SKM-1 (cell line): Measurements from ENCODE around the gene TEN1.
A peak's percentile ranks its signal among the peaks of the same experiment; 100 is the strongest.

ENCODE experiments used
- DNase-seq: peaks from one replicate; lab custom pipeline; 2025; ENCODE audit not compliant: unreplicated experiment; lab: John Stamatoyannopoulos, UW

The TEN1 gene

GRCh38 chr17:76005263-76006149, 26.5 kb downstream of the TEN1 start:
- DNase-seq, result peak; percentile 54

DNA sequence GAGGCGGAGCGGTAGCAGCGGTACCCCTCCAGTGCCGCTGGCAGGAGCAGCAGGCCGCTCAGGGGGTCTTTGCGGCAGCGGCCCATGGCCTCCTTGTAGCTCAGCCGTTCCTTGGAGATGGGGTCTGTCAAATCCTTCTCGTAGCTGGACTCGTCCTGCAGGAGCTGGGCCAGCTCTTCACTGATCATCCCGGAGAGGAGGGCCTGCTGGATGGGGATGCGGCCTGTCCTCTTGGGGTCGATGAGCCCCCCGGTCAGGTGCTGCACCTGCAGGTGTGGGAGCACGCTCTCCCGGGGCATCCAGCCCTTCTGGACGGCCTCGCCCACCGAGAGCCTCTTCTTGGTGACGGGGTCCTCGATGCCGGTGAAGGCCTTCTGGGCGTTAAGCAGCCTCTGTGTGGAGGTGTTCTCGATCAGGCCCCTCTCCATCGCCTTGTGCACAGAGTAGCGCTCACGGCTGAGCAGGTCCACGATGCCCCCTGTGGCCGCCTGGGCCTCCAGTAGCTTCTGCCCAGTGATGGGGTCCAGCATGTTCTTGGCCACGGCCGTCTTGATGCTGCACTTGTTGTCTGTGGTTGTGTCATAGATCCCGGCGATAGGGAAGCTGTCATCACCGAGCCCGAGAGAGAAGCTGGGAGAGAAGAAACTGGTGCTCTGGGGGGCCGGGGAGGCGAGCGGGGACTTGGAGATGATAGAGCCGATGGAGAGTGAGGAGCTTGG, 28.2 kb downstream of the TEN1 start:
- no peak for DNase-seq

- DNase-seq, result no peak
These were observed 28.8 kb downstream of the TEN1 start for GRCh38 chr17:76007850-76008165.

DNA sequence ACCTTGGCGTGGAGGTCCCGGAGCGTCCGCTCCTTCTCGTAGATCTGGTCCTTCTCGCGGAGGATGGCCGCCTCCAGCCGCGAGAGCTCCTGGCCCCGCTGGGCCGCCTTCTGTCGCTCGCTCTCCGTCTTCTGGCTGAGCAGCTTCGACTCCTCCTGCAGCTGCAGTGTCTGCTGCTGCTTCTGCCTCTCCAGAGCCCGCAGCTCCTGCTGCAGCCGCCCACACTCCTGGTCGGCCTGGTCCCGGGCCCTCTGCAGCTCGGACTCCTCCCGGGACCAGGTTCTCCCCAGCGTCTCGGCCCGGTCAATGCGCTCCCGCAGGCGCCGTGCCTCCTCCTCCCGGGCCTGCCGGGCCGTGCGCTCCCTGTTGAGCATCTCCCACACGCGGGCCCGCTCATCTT, 29.2 kb downstream of the TEN1 start:
- DNase-seq, result no peak

DNA sequence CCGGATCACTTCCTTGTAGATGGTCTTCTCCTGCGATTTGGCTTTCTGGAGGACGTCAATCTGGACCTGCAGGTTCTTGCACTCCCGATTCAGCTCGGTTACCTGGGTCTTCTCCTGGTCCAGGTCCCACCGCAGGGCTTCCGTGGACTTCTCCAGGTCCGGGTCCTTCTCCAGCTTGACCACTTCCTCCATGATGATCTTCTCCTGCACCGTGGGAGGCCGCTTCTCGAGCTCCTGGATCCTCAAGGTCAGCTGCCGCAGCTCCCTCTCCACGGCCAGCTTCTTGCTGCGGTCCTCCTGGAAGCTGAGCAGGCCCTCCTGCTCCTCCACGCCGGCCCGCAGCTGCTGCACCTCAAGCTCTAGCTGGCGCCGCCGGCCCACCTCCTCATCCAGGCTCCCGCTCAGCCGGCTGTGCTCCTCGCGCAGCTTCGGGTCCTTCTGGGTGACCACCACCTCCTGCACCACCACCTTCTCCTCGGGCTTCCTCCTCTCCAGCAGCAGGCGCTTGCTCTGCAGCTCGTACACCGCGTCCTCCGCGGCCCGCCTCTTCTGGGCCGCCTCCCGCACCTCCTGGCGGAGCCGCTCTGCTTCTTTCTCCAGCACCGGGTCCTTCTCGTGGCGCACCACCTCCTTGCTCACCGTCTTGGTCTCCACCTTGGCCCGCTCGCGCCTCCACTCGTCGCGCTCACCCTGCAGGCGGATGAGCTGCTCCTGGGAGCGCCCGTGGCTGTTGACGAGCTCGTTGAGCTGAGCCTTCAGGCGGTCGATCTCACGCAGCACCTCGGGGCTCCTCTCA, 29.8 kb downstream of the TEN1 start:
- DNase-seq, result no peak

DNA sequence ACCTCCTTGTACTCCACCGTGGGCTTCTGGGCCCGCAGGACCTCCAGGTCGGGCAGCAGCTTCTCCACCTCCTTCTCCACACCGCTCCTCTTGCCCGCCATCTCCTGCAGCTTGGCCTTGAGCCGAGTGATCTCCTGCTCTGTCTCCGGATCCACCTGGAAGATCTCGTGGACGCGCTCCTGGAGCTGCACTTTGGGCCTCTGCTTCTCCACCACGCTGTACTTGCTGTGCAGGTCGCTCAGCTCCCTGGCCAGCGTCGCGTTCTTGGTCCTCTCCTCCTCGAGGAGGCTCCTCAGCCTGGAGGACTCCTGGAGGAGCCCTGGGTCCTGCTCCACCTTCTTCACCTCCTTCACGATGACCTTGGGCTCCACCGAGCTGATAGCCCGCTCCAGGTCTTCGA, 30.4 kb downstream of the TEN1 start:
- DNase-seq, result no peak

GRCh38 chr17:76009969-76010661, 31.1 kb downstream of the TEN1 start:
- DNase-seq, result no peak

- no peak for DNase-seq
These were observed 32.9 kb downstream of the TEN1 start for GRCh38 chr17:76011951-76012350.

DNA sequence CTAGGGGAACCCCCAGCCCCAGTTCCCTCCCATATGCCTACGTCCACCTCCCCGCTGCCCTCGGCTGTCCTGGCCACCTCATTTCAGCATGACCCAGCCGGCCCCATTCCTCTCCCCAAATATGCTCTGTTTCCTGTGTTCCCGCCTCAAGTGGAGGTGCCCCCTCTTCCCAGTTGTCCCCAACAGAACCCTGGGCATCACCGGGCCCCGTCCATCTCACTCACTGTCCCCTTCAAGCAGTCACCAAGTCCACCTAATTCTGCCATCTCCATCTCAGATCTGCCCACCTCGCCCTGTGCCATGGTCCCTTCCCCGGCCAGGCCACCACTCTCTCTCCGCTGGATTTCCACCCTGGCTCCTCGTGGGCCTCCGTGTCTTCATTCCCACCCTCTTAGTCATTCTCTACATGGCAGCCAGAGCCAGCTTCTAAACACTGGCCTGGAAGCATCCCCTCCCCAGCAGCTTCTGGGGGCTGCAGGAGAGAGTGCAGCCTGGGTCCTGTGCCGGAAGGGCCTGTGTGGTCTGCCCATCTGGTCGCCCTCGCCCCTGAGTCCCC, 34.4 kb downstream of the TEN1 start:
- no peak for DNase-seq

DNA sequence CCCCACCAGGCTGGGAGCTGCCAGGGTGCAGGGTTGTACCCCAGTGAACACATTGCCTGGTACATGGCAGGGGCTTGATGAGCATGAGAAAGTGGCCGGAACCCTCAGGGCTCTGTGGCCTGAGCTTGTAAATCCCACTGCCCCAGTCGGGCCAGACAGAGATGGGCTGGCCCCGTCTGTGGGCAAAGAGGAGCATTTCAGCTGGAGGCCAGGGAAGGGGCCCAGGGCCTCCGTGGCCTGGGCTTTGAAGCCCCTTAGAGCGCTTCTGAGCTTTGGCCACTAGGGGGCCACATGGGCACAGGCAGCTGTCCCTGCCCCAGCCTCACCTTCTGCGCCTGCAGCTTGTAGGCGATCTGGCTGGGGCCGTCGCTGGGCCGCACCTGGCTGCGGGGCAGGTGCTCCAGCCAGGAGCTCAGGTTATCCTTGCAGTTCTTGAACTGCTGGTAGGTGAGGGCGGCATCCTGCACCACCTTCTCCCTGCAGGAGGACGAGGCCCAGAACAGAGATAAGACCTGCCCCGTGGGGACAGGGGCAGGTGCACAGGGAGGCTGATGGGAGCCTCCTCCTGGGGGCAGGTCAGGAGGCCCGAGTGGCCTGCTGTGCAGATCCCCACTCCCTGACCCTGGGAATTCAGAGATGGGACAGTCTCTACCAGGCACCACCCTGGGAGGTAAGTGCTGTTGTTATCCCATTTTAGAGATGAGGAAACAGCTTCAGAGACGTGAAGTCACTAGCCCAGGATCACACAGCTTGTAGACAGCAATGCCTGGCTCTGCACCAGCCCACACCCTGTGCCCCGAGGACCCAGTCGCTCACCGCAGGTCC, 35.3 kb downstream of the TEN1 start:
- peak; percentile 10 for DNase-seq

GRCh38 chr17:76014925-76015261, 35.9 kb downstream of the TEN1 start:
- DNase-seq, result no peak

DNA sequence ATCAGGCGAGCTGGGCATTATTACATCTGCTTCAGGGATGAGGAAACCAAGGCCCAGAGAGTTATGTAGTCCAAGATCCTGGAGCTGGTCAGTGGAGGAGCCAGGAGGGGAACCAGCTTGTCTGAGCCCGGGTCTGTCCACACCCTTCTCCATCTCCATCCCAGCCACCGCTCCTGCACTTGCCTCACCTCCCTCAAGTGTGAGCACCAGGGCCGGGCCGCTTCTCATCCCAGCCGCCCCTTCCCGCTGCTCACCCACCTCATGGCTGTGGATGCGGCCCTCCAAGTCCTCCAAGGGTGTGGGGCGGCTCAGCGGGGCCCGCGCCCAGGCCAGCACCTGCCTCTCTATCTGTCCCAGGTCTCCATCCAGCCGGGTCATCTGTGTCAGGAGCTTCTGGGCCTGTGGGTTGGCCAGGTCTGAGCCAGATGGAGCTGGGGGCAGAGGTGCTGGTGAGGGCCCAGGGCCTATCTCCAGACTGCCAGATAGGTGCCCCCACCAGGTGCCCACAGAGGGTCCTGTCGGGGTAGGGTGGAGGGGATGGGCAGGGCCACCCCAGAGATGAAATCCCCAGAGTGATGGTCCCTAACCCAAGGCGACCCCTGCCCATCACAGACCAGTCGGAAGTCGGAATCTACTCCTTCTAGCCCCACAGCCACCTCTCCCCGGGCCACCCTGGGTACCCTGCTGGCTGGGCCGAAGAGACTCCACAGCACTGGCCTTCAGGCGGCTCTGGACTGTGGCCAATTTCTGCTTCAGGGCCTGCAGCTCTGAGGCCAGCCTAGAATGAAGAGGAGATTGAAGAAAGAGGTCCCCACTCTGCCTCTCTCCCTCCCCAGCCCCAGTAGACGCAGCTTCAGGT, 38.7 kb downstream of the TEN1 start:
- DNase-seq, result no peak

- no peak for DNase-seq
These were observed 39.3 kb downstream of the TEN1 start for GRCh38 chr17:76018340-76018680.

DNA sequence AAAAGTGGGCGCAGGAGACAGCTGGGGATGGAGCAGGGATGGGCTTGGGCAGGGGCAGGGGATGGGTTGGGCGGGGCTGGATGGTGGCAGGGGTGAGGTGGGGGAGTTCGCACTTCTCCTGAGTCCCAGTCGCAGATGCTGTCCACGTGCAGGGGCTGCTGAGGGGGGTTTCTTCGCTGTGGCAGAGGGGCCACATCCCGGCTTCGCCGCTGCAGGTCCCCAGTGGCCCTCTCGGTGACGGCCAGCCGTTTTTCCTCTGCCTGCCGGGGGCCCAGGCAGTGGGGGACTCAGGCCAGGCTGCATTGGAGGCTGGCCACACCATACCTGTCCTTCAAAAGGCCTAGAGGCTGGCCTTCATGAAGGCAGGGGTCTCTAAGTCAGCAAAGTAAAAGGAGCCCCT, 39.8 kb downstream of the TEN1 start:
- no peak for DNase-seq

DNA sequence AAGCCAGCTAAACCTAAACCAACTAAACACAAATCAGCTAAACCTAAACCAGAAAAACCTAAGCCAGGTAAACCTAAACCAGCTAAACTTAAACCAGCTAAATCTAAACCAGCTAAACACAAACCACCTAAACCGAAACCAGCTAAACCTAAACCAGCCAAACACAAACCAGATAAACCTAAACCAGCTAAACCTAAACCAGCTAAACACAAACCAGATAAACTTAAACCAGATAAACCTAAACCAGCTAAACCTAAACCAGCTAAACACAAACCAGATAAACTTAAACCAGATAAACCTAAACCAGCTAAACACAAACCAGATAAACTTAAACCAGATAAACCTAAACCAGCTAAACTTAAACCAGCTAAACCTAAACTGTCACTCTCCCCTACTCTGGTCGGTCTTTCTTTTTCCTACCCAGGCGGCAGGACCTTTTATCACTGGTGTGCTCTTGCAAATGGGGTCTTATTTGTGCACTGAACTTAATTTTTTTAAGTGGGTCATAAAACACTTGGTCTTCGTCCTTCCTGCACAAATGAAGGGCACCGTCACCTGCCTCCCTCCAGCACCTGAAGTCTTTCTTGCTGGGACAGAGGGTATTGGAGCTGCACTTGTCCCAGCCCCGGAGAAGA, 40.9 kb downstream of the TEN1 start:
- DNase-seq, result no peak

DNA sequence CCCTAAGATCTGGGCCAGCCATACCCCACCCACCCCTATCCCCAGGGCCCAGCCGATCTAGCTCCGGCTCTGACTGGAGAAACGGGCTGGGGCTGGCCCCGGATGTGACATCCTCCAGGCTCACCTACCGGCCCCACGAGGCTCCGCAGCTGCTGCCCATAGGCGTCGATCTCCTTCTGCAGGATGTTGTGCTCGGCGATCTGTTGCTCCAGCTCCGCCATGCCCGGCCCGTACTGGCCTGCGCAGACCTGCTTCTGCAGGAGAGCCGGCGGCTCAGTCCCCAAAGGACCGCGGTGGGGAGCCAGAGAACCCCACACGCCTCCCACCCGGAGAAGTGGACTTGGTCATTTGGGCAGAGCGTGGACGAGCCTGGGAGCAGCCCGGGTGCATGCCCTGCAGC, 43.2 kb downstream of the TEN1 start:
- no peak for DNase-seq

DNA sequence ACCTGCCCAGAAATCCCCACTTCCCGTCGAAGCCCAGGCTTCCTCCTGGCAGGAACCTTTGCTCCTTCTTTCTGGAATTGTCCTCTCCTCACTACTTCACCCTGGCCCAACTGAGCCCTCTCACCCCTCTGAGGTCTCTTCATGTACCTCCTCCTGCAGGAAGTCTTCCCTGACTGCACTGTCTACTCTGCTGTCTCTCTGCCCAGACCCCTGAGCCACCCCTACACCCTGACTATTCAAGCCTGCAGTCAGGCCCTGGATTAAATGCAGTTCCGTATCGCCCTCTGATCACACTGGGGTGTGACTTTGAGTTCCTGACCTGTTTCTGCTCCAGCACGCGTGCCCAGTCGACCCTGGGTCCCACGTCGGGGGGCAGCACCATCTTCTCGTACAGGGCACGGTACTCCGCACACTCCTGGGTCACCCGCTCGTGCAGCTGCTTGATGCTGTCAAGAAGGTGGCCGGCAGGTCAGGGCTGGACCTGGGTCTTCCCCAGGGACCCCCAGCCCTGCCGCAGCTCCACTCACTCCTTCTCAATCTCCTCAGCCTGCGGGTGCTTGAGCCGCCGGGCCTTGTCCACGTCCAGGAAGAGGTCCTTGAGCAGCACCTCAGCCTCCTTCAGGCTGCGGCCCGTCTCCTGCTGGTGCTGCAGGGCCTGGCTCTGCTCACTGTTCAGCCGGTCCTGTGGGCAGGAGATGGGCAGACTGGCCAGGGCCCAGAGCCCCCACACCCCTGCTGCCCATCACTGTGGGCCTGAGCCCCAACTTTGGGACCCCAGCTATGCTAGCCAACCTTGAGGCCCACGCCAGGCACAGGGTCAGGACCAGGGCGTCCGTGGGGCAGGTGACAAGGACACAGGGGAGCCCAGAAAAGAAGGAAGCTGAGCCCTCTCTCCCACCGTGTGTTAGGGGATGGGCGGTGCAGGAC, 44.2 kb downstream of the TEN1 start:
- DNase-seq, result no peak

DNA sequence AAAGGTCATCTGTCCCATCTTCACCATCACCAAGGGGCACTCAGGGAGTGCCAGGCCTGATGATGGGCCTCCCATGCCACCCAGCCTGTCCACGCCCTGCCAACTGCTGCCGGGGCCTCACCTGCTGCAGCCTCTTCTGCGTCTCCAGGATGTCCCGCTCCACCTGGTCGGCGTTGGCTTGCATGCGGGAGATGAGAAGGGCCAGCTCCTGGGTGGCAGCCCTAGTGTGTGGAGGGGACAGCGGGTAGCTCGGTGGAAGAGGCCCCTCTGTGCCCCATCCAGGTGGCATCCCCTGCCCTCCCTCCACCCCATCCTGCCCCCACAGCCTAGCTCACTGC, 44.8 kb downstream of the TEN1 start:
- no peak for DNase-seq
